Middle frontal gyrus (tissue), 1 donor: ENCODE measurements around the gene ALS2.
"Not testable (repeated sequence)": the region's sequence is repeated elsewhere in the genome, so short reads cannot be mapped to it uniquely, and the experiment has no call there.

Experiments used
- DNase-seq: peaks from one replicate; pipeline ENCODE4 v3.0.0-alpha.2; 2015; ENCODE audit warnings: low spot score; ENCODE audit errors: extremely low spot score

The ALS2 gene

GRCh38 chr2:201780674-201781493 lies at the start of gene ALS2:
Gene ALS2 (minus strand): TSS chr2:201780933. CDS start chr2:201768885, 12,048 bp downstream.
- DNase-seq: peak; percentile 89

GRCh38 chr2:201828220-201828619 lies 47.5 kb upstream of the ALS2 start:
- DNase-seq: no peak

GRCh38 chr2:201827621-201828020 lies 46.9 kb upstream of the ALS2 start:
- DNase-seq: no peak

GRCh38 chr2:201824212-201824611 lies 43.5 kb upstream of the ALS2 start:
- DNase-seq: no peak

- no peak for DNase-seq
Observed at GRCh38 chr2:201821080-201821479, 40.3 kb upstream of the ALS2 start.

- no peak for DNase-seq
Observed at GRCh38 chr2:201820383-201821007, 39.8 kb upstream of the ALS2 start.

- no peak for DNase-seq
Observed at GRCh38 chr2:201816657-201817575, 36.2 kb upstream of the ALS2 start.

- no peak for DNase-seq
Observed at GRCh38 chr2:201813996-201814760, 33.4 kb upstream of the ALS2 start.

- DNase-seq: not testable (repeated sequence)
Observed at GRCh38 chr2:201810604-201811003, 29.9 kb upstream of the ALS2 start.

GRCh38 chr2:201809633-201810032 lies 28.9 kb upstream of the ALS2 start:
- DNase-seq: no peak

GRCh38 chr2:201808027-201808426 lies 27.3 kb upstream of the ALS2 start:
- DNase-seq: no peak

- no peak for DNase-seq
Observed at GRCh38 chr2:201807452-201807999, 26.8 kb upstream of the ALS2 start.

GRCh38 chr2:201806442-201807170 lies 25.9 kb upstream of the ALS2 start, which contains the start of gene CDK15:
Gene CDK15 (plus strand): TSS chr2:201806537. CDS start chr2:201806665, 128 bp downstream.
- no peak for DNase-seq

- DNase-seq: not testable (repeated sequence)
Observed at GRCh38 chr2:201798914-201799285, 18.2 kb upstream of the ALS2 start.

GRCh38 chr2:201798252-201798913 lies 17.6 kb upstream of the ALS2 start:
- no peak for DNase-seq

- no peak for DNase-seq
Observed at GRCh38 chr2:201797175-201797840, 16.6 kb upstream of the ALS2 start.

- DNase-seq: no peak
Observed at GRCh38 chr2:201796478-201796865, 15.7 kb upstream of the ALS2 start.

GRCh38 chr2:201795607-201796477 lies 15.1 kb upstream of the ALS2 start:
- DNase-seq: peak; percentile 24
